ENCODE data around the gene FAM53C. TPM values are rescaled to one million over a fixed set of nuclear protein-coding genes. Genes with fewer than 3 reads are reported as not detected.
A peak's percentile ranks its signal among the peaks of the same experiment; 100 is the strongest.
"Not testable (repeated sequence)": the region's sequence is repeated elsewhere in the genome, so short reads cannot be mapped to it uniquely, and the experiment has no call there.

The FAM53C gene
- total RNA-seq, 1 donor from 2014 or later, result 69.9 TPM

- Mint-ChIP-seq H3K9me3 (ENCODE audit: unreplicated experiment) (no peaks in the 10 kb centered on the region), H3K4me3 (ENCODE audit: unreplicated experiment) (no peak overlapping the region), H3K4me1 (ENCODE audit: low read depth, unreplicated experiment) (no peaks in the 10 kb centered on the region), H3K36me3 (ENCODE audit: unreplicated experiment) (no peaks in the 10 kb centered on the region), H3K27me3 (ENCODE audit: unreplicated experiment) (peaks cover 1% of the 10 kb centered on the region), H3K27ac (ENCODE audit: unreplicated experiment) (no peak overlapping the region)
- no peak for DNase-seq
- no peak for TF ChIP-seq CTCF (IDR thresholded peaks at IDR 0.05; ENCODE audit: partially characterized antibody, unreplicated experiment)
These were observed 21.7 kb upstream of the FAM53C start for GRCh38 chr5:138316355-138316754.

GRCh38 chr5:138318211-138318610 lies 19.9 kb upstream of the FAM53C start:
- H3K27me3 Mint-ChIP-seq (ENCODE audit: unreplicated experiment); H3K27ac Mint-ChIP-seq (ENCODE audit: unreplicated experiment); DNase-seq; H3K4me3 Mint-ChIP-seq (ENCODE audit: unreplicated experiment); H3K4me1 Mint-ChIP-seq (ENCODE audit: low read depth, unreplicated experiment); H3K9me3 Mint-ChIP-seq (ENCODE audit: unreplicated experiment); H3K36me3 Mint-ChIP-seq (ENCODE audit: unreplicated experiment): not testable (repeated sequence)

GRCh38 chr5:138330813-138331448 lies 7.1 kb upstream of the FAM53C start:
- H3K36me3 Mint-ChIP-seq (ENCODE audit: unreplicated experiment), result no peaks in the 10 kb centered on the region
- TF ChIP-seq CTCF (IDR thresholded peaks at IDR 0.05; ENCODE audit: partially characterized antibody, unreplicated experiment), result no peak
- no peak overlapping the region for H3K27ac Mint-ChIP-seq (ENCODE audit: unreplicated experiment)
- H3K4me3 Mint-ChIP-seq (ENCODE audit: unreplicated experiment), result peak overlapping the region; percentile 98
- no peaks in the 10 kb centered on the region for H3K9me3 Mint-ChIP-seq (ENCODE audit: unreplicated experiment)
- peaks cover 7% of the 10 kb centered on the region for H3K4me1 Mint-ChIP-seq (ENCODE audit: low read depth, unreplicated experiment)
- H3K27me3 Mint-ChIP-seq (ENCODE audit: unreplicated experiment), result peaks cover 8% of the 10 kb centered on the region
- DNase-seq, result no peak

- peak within 1 kb of the TSS; percentile 31 for H3K27ac Mint-ChIP-seq (ENCODE audit: unreplicated experiment)
- no peak for TF ChIP-seq CTCF (IDR thresholded peaks at IDR 0.05; ENCODE audit: partially characterized antibody, unreplicated experiment)
- H3K36me3 Mint-ChIP-seq (ENCODE audit: unreplicated experiment), result no peaks in the 10 kb centered on the region
- peaks cover 8% of the 10 kb centered on the region for H3K4me1 Mint-ChIP-seq (ENCODE audit: low read depth, unreplicated experiment)
- H3K27me3 Mint-ChIP-seq (ENCODE audit: unreplicated experiment), result peaks cover 8% of the 10 kb centered on the region
- peak within 1 kb of the TSS; percentile 98 for H3K4me3 Mint-ChIP-seq (ENCODE audit: unreplicated experiment)
- peak; percentile 97 for DNase-seq
- no peaks in the 10 kb centered on the region for H3K9me3 Mint-ChIP-seq (ENCODE audit: unreplicated experiment)
These were observed 6.4 kb upstream of the FAM53C start, which contains the start of gene CDC25C for GRCh38 chr5:138331449-138332368. Gene CDC25C (minus strand): TSS chr5:138331804. CDS start chr5:138331180, 624 bp downstream.

GRCh38 chr5:138334867-138335447 lies 3.1 kb upstream of the FAM53C start:
- H3K4me3 Mint-ChIP-seq (ENCODE audit: unreplicated experiment), result no peak overlapping the region
- no peak for DNase-seq

More at GRCh38 chr5:138334867-138335447, 3.1 kb upstream of the FAM53C start:
- Mint-ChIP-seq H3K9me3 (ENCODE audit: unreplicated experiment) (peaks cover 15% of the 10 kb centered on the region), H3K27ac (ENCODE audit: unreplicated experiment) (peak overlapping the region; percentile 14), H3K36me3 (ENCODE audit: unreplicated experiment) (no peaks in the 10 kb centered on the region), H3K4me1 (ENCODE audit: low read depth, unreplicated experiment) (peaks cover 16% of the 10 kb centered on the region), H3K27me3 (ENCODE audit: unreplicated experiment) (peaks cover 16% of the 10 kb centered on the region)
- TF ChIP-seq CTCF (IDR thresholded peaks at IDR 0.05; ENCODE audit: partially characterized antibody, unreplicated experiment), result no peak

All from glutamatergic neuron (in vitro differentiated cells).